ENCODE results near the gene AWAT1. TPM values are rescaled to one million over a fixed set of nuclear protein-coding genes. Genes with fewer than 3 reads are reported as not detected.
A peak's percentile ranks its signal among the peaks of the same experiment; 100 is the strongest.

The AWAT1 gene
- not detected for polyA plus RNA-seq (2013, experiment 1 of 2)
- not detected for polyA plus RNA-seq (2013, experiment 2 of 2)

GRCh38 chrX:70234355-70234754 lies at the start of gene AWAT1:
AWAT1 (plus strand) TSS chrX:70234655; CDS start chrX:70234696, 41 bp downstream.
- Histone ChIP-seq H3K27me3 (ENCODE audit: control insufficient read depth in 3 of 3, insufficient read depth in 3 of 3, low read depth in 1 of 3, low read length in 3 of 3) (peaks cover 0 to 11% (median 0%) of the 10 kb centered on the region in 3 experiments), H3K18ac (ENCODE audit: low read length) (no peak within 1 kb of the TSS), H3K23ac (ENCODE audit: low read depth, low read length, poor library complexity) (no peak within 1 kb of the TSS), H2BK15ac (ENCODE audit: low read length) (no peak within 1 kb of the TSS), H3K4me2 (ENCODE audit: insufficient read depth, low read length, poor library complexity, severe bottlenecking) (no peak within 1 kb of the TSS), H2BK120ac (ENCODE audit: low read depth, low read length) (no peak within 1 kb of the TSS), H2BK5ac (ENCODE audit: low read length) (no peak within 1 kb of the TSS), H3K4me3 (ENCODE audit: low read length in 2 of 2) (no peak within 1 kb of the TSS), H3K79me1 (ENCODE audit: low read depth, low read length) (no peaks in the 10 kb centered on the region), H2BK12ac (ENCODE audit: low read length) (no peak within 1 kb of the TSS), H3K4ac (ENCODE audit: low read length) (no peak within 1 kb of the TSS), H3K9me3 (replicated peaks in 1 of 2; ENCODE audit: control insufficient read depth in 2 of 2, insufficient read depth in 1 of 2, low read depth in 1 of 2, low read length in 2 of 2) (no peaks in the 10 kb centered on the region), H3K9ac (ENCODE audit: low read depth, low read length, poor library complexity) (no peak within 1 kb of the TSS), H3K4me1 (ENCODE audit: control insufficient read depth in 2 of 2, insufficient read depth in 1 of 2, low read depth in 1 of 2, low read length in 2 of 2) (no peaks in the 10 kb centered on the region), H2AK5ac (ENCODE audit: low read depth, low read length) (no peak within 1 kb of the TSS), H3K27ac (replicated peaks; ENCODE audit: low read length) (no peak within 1 kb of the TSS), H3K36me3 (replicated peaks in 1 of 2; ENCODE audit: control insufficient read depth in 2 of 2, insufficient read depth in 2 of 2, low read length in 2 of 2) (no peaks in the 10 kb centered on the region), H4K91ac (ENCODE audit: low read depth, low read length, poor library complexity) (no peak within 1 kb of the TSS), H2AFZ (ENCODE audit: low read length) (no peak within 1 kb of the TSS), H4K8ac (ENCODE audit: low read depth, low read length) (peak within 1 kb of the TSS; percentile 17), H3K14ac (ENCODE audit: low read length) (no peak within 1 kb of the TSS)
- no CpG with 5 or more reads among the region's 3 CpGs for WGBS, 2 donors (ENCODE audit: extremely low coverage in 2 of 2, insufficient read length in 2 of 2, insufficient replicate concordance in 1 of 2)
- no peak for DNase-seq (ENCODE audit: low spot score)

- H2AFZ ChIP-seq (ENCODE audit: low read length), result no peak overlapping the region
- no peaks in the 10 kb centered on the region for H3K79me1 ChIP-seq (ENCODE audit: low read depth, low read length)
- peaks cover 0 to 16% (median 0%) of the 10 kb centered on the region in 3 experiments for H3K27me3 ChIP-seq (ENCODE audit: control insufficient read depth in 3 of 3, insufficient read depth in 3 of 3, low read depth in 1 of 3, low read length in 3 of 3)
- H3K9me3 ChIP-seq (replicated peaks in 1 of 2; ENCODE audit: control insufficient read depth in 2 of 2, insufficient read depth in 1 of 2, low read depth in 1 of 2, low read length in 2 of 2), result no peaks in the 10 kb centered on the region
- DNase-seq (ENCODE audit: low spot score), result no peak
- H3K14ac ChIP-seq (ENCODE audit: low read length), result no peak overlapping the region
- H3K18ac ChIP-seq (ENCODE audit: low read length), result no peak overlapping the region
- no peaks in the 10 kb centered on the region for H3K4me1 ChIP-seq (ENCODE audit: control insufficient read depth in 2 of 2, insufficient read depth in 1 of 2, low read depth in 1 of 2, low read length in 2 of 2)
- no peak overlapping the region for H3K23ac ChIP-seq (ENCODE audit: low read depth, low read length, poor library complexity)
- no peak overlapping the region for H3K4me3 ChIP-seq (ENCODE audit: low read length in 2 of 2)
- H3K4me2 ChIP-seq (ENCODE audit: insufficient read depth, low read length, poor library complexity, severe bottlenecking), result no peak overlapping the region
- no peak overlapping the region for H3K27ac ChIP-seq (replicated peaks; ENCODE audit: low read length)
- H2BK120ac ChIP-seq (ENCODE audit: low read depth, low read length), result no peak overlapping the region
- H3K36me3 ChIP-seq (replicated peaks in 1 of 2; ENCODE audit: control insufficient read depth in 2 of 2, insufficient read depth in 2 of 2, low read length in 2 of 2), result no peaks in the 10 kb centered on the region
- no peak overlapping the region for H2AK5ac ChIP-seq (ENCODE audit: low read depth, low read length)
- H4K91ac ChIP-seq (ENCODE audit: low read depth, low read length, poor library complexity), result no peak overlapping the region
- no peak overlapping the region for H2BK5ac ChIP-seq (ENCODE audit: low read length)
- H4K8ac ChIP-seq (ENCODE audit: low read depth, low read length), result no peak overlapping the region
- H2BK12ac ChIP-seq (ENCODE audit: low read length), result no peak overlapping the region
- no peak overlapping the region for H2BK15ac ChIP-seq (ENCODE audit: low read length)
- no peak overlapping the region for H3K9ac ChIP-seq (ENCODE audit: low read depth, low read length, poor library complexity)
- H3K4ac ChIP-seq (ENCODE audit: low read length), result no peak overlapping the region
These were observed 44.2 kb upstream of the AWAT1 start for GRCh38 chrX:70190225-70190624.

GRCh38 chrX:70196961-70197720 lies 37.3 kb upstream of the AWAT1 start:
- H3K18ac ChIP-seq (ENCODE audit: low read length), result no peak overlapping the region
- H3K4me2 ChIP-seq (ENCODE audit: insufficient read depth, low read length, poor library complexity, severe bottlenecking), result no peak overlapping the region
- no peaks in the 10 kb centered on the region for H3K9me3 ChIP-seq (replicated peaks in 1 of 2; ENCODE audit: control insufficient read depth in 2 of 2, insufficient read depth in 1 of 2, low read depth in 1 of 2, low read length in 2 of 2)
- no peak overlapping the region for H2BK12ac ChIP-seq (ENCODE audit: low read length)
- no peaks in the 10 kb centered on the region for H3K4me1 ChIP-seq (ENCODE audit: control insufficient read depth in 2 of 2, insufficient read depth in 1 of 2, low read depth in 1 of 2, low read length in 2 of 2)
- no peak overlapping the region for H2BK15ac ChIP-seq (ENCODE audit: low read length)
- WGBS, 2 donors (ENCODE audit: extremely low coverage in 2 of 2, insufficient read length in 2 of 2, insufficient replicate concordance in 1 of 2), result no CpG with 5 or more reads among the region's 12 CpGs
- no peak overlapping the region for H3K27ac ChIP-seq (replicated peaks; ENCODE audit: low read length)
- no peak overlapping the region for H4K8ac ChIP-seq (ENCODE audit: low read depth, low read length)
- no peak overlapping the region for H3K23ac ChIP-seq (ENCODE audit: low read depth, low read length, poor library complexity)
- no peak overlapping the region for H2AK5ac ChIP-seq (ENCODE audit: low read depth, low read length)
- H2BK120ac ChIP-seq (ENCODE audit: low read depth, low read length), result no peak overlapping the region
- no peak overlapping the region for H3K4me3 ChIP-seq (ENCODE audit: low read length in 2 of 2)
- no peak overlapping the region for H3K4ac ChIP-seq (ENCODE audit: low read length)
- no peak overlapping the region for H3K14ac ChIP-seq (ENCODE audit: low read length)
- no peaks in the 10 kb centered on the region for H3K36me3 ChIP-seq (replicated peaks in 1 of 2; ENCODE audit: control insufficient read depth in 2 of 2, insufficient read depth in 2 of 2, low read length in 2 of 2)
- no peaks in the 10 kb centered on the region for H3K27me3 ChIP-seq (ENCODE audit: control insufficient read depth in 3 of 3, insufficient read depth in 3 of 3, low read depth in 1 of 3, low read length in 3 of 3)
- no peaks in the 10 kb centered on the region for H3K79me1 ChIP-seq (ENCODE audit: low read depth, low read length)
- no peak overlapping the region for H2BK5ac ChIP-seq (ENCODE audit: low read length)
- no peak overlapping the region for H3K9ac ChIP-seq (ENCODE audit: low read depth, low read length, poor library complexity)
- no peak overlapping the region for H2AFZ ChIP-seq (ENCODE audit: low read length)
- no peak overlapping the region for H4K91ac ChIP-seq (ENCODE audit: low read depth, low read length, poor library complexity)
- peak; percentile 32 for DNase-seq (ENCODE audit: low spot score)

GRCh38 chrX:70201732-70202131 lies 32.7 kb upstream of the AWAT1 start:
- Histone ChIP-seq H3K18ac (ENCODE audit: low read length) (no peak overlapping the region), H3K4ac (ENCODE audit: low read length) (no peak overlapping the region), H3K9me3 (replicated peaks in 1 of 2; ENCODE audit: control insufficient read depth in 2 of 2, insufficient read depth in 1 of 2, low read depth in 1 of 2, low read length in 2 of 2) (no peaks in the 10 kb centered on the region), H3K27me3 (ENCODE audit: control insufficient read depth in 3 of 3, insufficient read depth in 3 of 3, low read depth in 1 of 3, low read length in 3 of 3) (no peaks in the 10 kb centered on the region), H3K14ac (ENCODE audit: low read length) (no peak overlapping the region), H3K23ac (ENCODE audit: low read depth, low read length, poor library complexity) (no peak overlapping the region), H2BK5ac (ENCODE audit: low read length) (no peak overlapping the region), H2BK15ac (ENCODE audit: low read length) (no peak overlapping the region), H3K4me1 (ENCODE audit: control insufficient read depth in 2 of 2, insufficient read depth in 1 of 2, low read depth in 1 of 2, low read length in 2 of 2) (no peaks in the 10 kb centered on the region), H2AK5ac (ENCODE audit: low read depth, low read length) (no peak overlapping the region), H2AFZ (ENCODE audit: low read length) (no peak overlapping the region), H3K79me1 (ENCODE audit: low read depth, low read length) (no peaks in the 10 kb centered on the region), H2BK120ac (ENCODE audit: low read depth, low read length) (no peak overlapping the region), H2BK12ac (ENCODE audit: low read length) (no peak overlapping the region), H3K9ac (ENCODE audit: low read depth, low read length, poor library complexity) (no peak overlapping the region), H3K4me2 (ENCODE audit: insufficient read depth, low read length, poor library complexity, severe bottlenecking) (no peak overlapping the region), H3K27ac (replicated peaks; ENCODE audit: low read length) (no peak overlapping the region), H4K8ac (ENCODE audit: low read depth, low read length) (no peak overlapping the region), H3K36me3 (replicated peaks in 1 of 2; ENCODE audit: control insufficient read depth in 2 of 2, insufficient read depth in 2 of 2, low read length in 2 of 2) (no peaks in the 10 kb centered on the region), H3K4me3 (ENCODE audit: low read length in 2 of 2) (no peak overlapping the region), H4K91ac (ENCODE audit: low read depth, low read length, poor library complexity) (no peak overlapping the region)
- WGBS, 2 donors (ENCODE audit: extremely low coverage in 2 of 2, insufficient read length in 2 of 2, insufficient replicate concordance in 1 of 2), result no CpG with 5 or more reads among the region's 5 CpGs
- no peak for DNase-seq (ENCODE audit: low spot score)

All from neuronal stem cell (in vitro differentiated cells).